Stimulated activated CD4-positive, alpha-beta T cell treated with anti-CD3 and anti-CD28 coated beads, Interleukin-2, amount 100 ng/mL, for 4 hours (primary cell): ENCODE results near the gene MTHFD1L.
"Not testable (repeated sequence)": the region's sequence is repeated elsewhere in the genome, so short reads cannot be mapped to it uniquely, and the experiment has no call there.

Source experiments
- DNase-seq: peaks from one replicate; pipeline ENCODE4 v3.0.0-alpha.2; 2020; ENCODE audit warnings: low read depth

MTHFD1L gene

GRCh38 chr6:150865406-150866146, at the start of gene MTHFD1L:
TSS of gene MTHFD1L (plus strand) at chr6:150865702. CDS start at chr6:150865823, 121 bp downstream.
- DNase-seq: peak; percentile 76

DNA sequence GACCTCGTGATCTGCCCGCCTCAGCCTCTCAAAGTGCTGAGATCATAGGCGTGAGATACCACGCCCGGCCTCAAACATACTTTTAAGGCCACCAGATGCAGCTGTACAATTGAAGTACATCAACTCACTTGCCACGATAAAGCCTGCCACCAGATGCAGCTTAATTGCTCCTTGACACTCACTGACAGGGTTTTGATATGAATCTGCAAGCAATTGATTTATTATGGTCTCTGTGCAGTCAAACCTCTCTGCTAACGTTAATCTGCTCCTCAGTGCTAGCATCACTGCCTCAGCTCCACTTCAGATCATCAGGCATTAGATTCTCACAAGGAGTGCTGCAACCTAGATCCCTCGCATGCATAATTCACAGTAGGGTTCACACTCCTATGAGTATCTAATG, 48.9 kb upstream of the MTHFD1L start:
- not testable (repeated sequence) for DNase-seq

DNA sequence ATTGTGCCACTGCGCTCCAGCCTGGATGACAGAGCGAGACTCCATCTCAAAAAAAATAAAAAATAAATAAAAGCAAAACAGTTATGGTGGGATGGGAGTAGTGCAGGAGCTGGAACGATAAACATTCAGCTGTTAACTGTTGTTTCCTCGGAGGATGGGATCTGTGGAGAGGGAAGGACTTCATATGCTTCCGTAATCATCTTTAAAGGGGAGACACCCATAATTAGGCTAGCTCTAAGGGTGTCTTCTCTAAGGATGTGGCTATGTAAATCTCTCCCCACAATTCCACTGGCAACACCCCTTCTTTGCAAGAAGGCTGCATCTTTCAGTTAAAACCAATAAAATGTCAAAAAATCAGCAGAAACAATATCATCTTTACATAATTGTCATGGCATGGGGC, 42.6 kb upstream of the MTHFD1L start:
- DNase-seq: no peak

DNA sequence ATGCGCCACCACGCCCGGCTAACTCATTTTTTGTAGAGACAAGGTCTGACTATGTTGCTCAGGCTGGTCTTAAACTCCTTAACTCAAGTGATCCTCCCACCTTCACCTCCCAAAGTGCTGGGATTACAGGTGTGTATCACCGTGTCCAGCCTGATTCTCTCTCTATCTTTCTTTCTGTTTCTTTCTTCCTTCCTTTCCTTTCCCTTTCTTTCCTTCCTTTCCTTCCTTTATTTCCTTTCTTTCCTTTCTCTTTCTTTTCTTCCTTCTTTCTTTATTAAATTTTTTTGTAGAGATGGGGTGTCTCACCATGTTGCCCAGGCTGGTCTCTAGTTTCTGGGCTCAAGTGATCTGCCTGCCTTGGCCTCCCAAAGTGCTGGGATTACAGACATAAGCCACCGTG, 38.7 kb upstream of the MTHFD1L start:
- DNase-seq: no peak

DNA sequence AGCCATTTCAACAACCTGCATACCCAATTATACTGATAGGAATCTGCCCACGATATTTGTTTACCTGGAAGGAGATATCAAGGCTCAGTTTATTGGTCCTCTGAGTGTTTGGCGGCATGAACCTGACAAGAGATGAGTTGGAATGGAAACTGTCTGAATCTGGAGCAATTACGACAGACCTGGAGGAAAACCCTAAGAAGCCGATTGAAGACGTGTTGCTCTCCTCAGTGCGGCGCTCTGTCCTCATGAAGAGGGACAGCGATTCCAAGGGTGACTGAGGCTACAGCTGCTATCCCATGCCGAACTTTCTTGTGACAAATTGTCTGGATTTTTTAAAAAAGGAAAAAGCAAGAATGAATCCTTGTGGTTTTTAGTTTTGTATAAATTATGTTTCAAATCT, 37.4 kb upstream of the MTHFD1L start:
- DNase-seq: not testable (repeated sequence)

DNA sequence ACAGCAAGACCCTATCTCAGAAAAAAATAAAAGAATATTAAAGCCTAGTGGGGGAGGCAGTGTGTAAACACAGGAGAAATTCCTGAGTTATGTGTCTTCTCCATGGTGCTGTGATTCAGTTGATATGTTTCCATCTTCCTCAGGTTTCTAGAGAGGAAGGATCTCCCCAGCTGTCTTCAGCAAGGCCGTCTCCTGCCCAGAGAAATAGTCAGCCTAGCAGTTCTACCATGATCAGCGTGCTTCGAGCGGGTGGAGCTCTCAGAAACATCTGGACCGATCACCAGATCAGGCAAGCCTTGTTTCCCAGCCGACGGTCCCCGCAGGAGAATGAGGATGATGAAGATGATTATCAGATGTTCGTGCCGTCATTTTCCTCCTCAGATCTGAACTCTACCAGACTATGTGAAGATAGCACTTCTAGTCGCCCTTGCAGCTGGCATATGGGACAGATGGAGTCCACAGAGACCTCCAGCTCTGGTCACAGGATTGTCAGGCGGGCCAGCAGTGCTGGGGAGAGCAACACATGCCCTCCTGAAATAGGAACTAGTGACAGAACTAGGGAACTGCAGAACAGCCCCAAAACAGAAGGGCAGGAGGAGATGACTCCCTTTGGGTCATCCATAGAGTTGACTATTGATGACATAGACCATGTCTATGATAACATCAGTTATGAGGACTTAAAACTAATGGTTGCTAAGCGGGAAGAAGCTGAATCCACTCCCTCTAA, 34.9 kb upstream of the MTHFD1L start:
- DNase-seq: no peak

DNA sequence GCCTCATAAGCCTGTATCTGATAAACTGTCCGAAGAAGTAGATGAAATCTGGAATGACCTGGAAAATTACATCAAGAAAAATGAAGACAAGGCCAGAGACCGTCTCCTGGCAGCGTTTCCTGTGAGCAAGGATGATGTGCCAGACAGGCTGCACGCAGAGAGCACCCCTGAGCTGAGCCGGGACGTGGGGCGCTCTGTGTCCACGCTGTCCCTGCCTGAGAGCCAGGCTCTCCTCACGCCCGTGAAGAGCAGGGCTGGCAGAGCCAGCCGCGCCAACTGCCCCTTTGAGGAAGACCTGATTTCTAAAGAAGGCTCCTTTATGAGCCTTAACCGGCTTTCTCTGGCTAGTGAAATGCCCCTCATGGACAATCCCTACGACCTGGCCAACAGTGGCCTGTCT, 33.9 kb upstream of the MTHFD1L start:
- DNase-seq: no peak

- no peak for DNase-seq
Measured at GRCh38 chr6:150835620-150836019, 29.9 kb upstream of the MTHFD1L start.

DNA sequence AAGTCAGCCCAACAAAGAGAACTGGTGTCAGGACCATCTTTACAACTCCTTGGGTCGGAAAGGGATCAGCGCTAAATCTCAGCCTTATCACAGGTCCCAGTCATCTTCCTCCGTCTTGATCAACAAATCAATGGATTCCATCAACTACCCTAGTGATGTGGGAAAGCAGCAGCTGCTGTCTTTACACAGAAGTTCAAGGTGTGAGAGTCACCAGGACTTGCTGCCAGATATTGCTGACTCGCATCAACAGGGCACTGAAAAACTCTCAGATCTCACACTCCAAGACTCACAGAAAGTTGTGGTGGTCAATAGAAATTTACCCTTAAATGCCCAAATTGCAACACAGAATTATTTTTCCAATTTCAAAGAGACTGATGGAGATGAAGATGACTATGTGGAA, 25.3 kb upstream of the MTHFD1L start:
- no peak for DNase-seq

- DNase-seq: no peak
Measured at GRCh38 chr6:150841189-150841588, 24.3 kb upstream of the MTHFD1L start.

- no peak for DNase-seq
Measured at GRCh38 chr6:150841697-150842096, 23.8 kb upstream of the MTHFD1L start.

- DNase-seq: no peak
Measured at GRCh38 chr6:150844371-150844770, 21.1 kb upstream of the MTHFD1L start.

- DNase-seq: no peak
Measured at GRCh38 chr6:150846641-150847040, 18.9 kb upstream of the MTHFD1L start.

- DNase-seq: no peak
Measured at GRCh38 chr6:150848400-150848799, 17.1 kb upstream of the MTHFD1L start.

DNA sequence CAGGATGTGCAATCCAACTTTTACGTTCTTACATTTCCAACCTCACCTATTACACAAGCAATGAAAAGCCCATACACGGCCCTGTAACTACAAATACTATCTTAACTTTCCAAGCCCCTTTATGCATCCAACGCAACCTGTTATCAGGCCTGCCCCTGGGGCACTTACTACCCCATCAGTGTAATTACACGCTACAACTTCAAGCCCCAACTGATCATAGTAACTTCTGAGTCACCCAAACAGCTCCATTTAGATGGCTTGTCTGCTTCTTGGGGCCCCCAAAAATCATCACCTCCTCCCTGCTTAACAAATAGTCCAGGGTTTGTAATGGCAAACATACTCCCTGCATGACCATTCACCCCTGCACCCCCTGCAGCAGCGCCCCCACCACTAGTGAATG, 11.1 kb upstream of the MTHFD1L start:
- not testable (repeated sequence) for DNase-seq

GRCh38 chr6:150855171-150855570, 10.3 kb upstream of the MTHFD1L start:
- DNase-seq: not testable (repeated sequence)

DNA sequence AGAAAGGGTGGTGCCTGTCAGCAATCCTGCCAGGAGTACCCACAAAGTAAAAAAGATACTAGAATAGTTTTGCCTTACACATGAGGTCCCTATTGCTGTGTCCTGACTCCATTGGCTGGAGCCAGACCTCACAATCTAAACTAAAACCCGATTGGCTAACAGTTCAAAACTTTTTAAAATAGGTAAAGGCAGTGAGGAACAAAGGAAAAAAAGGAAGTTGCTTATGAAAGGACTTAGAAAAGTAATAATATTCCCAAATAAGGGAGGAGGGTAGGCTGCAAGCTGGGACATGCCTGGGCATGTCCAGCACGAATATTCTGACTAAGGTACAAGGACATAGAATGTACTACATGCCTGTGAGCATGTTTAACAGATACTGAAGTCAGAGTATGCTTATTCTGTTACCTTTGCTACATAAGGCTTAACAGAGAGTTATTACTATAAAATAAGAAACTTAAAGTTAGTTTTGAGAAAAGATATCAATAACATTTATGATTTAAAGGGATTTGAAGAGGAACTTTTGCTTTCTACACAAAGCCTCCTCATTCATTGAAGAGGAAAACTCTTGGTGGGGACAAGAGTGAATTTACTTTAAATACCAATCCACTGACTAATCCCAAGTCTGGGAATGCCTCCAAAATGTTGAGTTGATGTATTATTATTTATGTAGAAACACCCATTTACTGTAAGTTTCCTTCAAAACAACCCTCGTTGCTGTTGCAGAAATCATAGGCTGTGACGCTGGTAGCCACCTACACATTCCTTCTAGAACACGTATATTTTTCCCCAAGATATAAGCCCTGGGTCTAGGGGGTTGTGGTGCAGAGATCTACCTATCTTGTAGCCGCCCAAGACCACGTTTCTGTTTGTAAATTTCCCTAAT, 8.2 kb upstream of the MTHFD1L start:
- no peak for DNase-seq

DNA sequence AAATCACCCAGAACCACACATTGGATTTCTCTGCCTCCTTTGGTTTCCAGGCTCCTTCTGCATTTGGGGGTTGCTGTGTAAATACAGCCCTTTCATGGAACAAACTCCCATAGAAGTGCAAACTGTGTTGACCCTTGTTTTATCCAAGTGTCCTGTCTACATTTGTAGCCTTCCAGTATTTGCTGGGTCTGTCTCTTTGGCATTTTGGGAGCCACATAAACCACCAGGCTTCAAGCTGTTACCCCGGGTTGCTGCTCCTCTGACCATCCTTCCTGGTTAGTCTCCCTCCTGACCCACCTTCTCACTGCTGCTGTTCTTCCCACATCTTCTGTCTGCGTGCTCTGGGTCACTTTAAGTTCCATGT, 7.6 kb upstream of the MTHFD1L start:
- no peak for DNase-seq

DNA sequence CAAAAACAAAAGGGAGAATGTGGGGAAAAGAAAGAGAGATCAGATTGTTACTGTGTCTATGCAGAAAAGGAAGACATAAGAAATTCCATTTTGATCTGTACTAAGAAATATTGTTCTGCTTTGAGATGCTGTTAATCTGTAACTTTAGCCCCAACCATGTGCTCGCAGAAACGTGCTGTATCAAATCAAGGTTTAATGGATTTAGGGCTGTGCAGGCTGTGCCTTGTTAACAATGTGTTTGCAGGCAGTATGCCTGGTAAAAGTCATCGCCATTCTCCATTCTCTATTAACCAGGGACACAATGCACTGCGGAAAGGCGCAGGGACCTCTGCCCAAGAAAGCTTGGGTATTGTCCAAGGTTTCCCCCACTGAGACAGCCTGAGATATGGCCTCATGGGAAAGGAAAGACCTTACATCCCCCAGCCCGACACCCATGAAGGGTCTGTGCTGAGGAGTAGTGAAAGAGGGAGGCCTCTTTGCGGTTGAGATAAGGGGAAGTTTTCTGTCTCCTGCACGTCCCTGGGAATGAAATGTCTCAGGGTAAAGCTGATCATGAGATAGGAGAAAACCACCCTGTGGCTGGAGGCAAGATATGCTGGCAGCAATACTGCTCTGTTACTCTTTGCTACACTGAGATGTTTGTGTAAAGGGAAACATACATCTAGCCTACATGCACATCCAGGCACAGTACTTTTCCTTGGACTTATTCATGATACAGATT, 3.9 kb upstream of the MTHFD1L start:
- not testable (repeated sequence) for DNase-seq

DNA sequence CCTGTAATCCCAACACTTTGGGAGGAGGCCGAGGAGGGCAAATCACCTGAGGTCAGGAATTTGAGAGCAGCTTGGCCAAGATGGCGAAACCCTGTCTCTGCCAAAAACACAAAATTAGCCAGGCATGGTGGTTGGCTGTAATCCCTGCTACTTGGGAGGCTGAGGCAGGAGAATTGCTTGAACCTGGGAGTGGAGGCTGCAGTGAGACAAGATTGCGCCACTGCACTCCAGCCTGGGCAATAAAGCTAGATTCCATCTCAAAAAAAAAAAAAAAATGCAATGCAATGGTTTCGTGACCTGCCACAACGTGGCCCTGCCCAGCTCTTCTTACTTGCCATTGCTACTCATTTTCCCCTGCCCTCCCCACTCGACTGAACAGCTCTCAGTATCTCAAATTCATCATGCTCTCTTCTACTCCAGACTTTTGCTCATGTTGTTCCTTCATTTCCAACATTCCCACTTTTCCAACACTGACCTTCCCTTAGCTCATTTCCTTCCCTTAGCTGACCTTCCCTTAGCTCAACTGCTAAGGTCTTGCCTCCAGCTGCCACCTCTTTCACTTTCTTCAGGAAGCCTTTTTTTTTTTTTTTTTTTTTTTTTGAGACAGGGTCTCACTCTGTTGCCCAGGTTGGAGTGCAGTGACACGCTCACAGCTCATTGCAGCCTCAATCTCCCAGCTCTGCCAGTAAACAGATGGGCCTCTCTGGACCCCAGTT, 2.1 kb upstream of the MTHFD1L start:
- no peak for DNase-seq

GRCh38 chr6:150865043-150865405, 478 bp upstream of the MTHFD1L start:
- no peak for DNase-seq
